ENCODE results near the gene TRMT1. TPM values are rescaled to one million over a fixed set of nuclear protein-coding genes. Genes with fewer than 3 reads are reported as not detected.

TRMT1 gene
- total RNA-seq, 2 experiments from 2014 or later: 59.8 to 60.3 TPM

Other genes starting within 250 kb of the TRMT1 start
- gene DNASE2, start 235.3 kb downstream of the TRMT1 start, total RNA-seq: 10 to 100 TPM; 26.1 to 27.4 TPM
- under 1 TPM in 1 of 2 experiments, not detected in 1; 0.21 TPM for gene KLF1, start 229.5 kb downstream of the TRMT1 start, total RNA-seq
- gene GCDH, start 225.6 kb downstream of the TRMT1 start, total RNA-seq: 10 to 100 TPM; 39.5 to 42.5 TPM
- gene SYCE2, start 197.4 kb downstream of the TRMT1 start, total RNA-seq: 1 to 10 TPM; 3.4 to 3.9 TPM
- gene FARSA, start 183.0 kb downstream of the TRMT1 start, total RNA-seq: 100 to 1,000 TPM in 1 of 2 experiments, 10 to 100 TPM in 1; 98.8 to 106 TPM
- gene CALR, start 178.1 kb downstream of the TRMT1 start, total RNA-seq: 100 to 1,000 TPM; 875 to 886 TPM
- gene RAD23A, start 170.9 kb downstream of the TRMT1 start, total RNA-seq: 100 to 1,000 TPM; 138 to 140 TPM
- gene GADD45GIP1, start 159.5 kb downstream of the TRMT1 start, total RNA-seq: 10 to 100 TPM; 23.4 to 25.4 TPM
- gene DAND5, start 147.2 kb downstream of the TRMT1 start, total RNA-seq: under 1 TPM; 0.21 to 0.34 TPM
- 1 to 10 TPM in 1 of 2 experiments, under 1 TPM in 1; 0.40 to 1.4 TPM for gene NFIX, start 121.3 kb downstream of the TRMT1 start, total RNA-seq
- gene LYL1, start 13.9 kb downstream of the TRMT1 start, total RNA-seq: 1 to 10 TPM; 3.3 to 3.8 TPM
- gene NACC1, start 1.5 kb upstream of the TRMT1 start, total RNA-seq: 10 to 100 TPM; 74.6 to 84.8 TPM
- 10 to 100 TPM; 68.4 to 69.2 TPM for gene STX10, start 33.6 kb upstream of the TRMT1 start, total RNA-seq
- 100 to 1,000 TPM; 203 to 210 TPM for gene IER2, start 33.7 kb upstream of the TRMT1 start, total RNA-seq

Measured in activated CD8-positive, alpha-beta T cell treated with anti-CD3 and anti-CD28 coated beads, Interleukin-2, amount 10 ng/mL, durations not matched to agents 7 days and 5 days (primary cell).